IPS-NIHi7 (cell line): ENCODE measurements around the gene ARL4A.

Experiments used
- DNase-seq: peaks from one replicate; pipeline ENCODE4 v3.0.0; 2012; ENCODE audit warnings: mixed read lengths; ENCODE audit errors: extremely low spot score

ARL4A gene

GRCh38 chr7:12725575-12726316, 38.3 kb downstream of the ARL4A start:
- no peak for DNase-seq

- no peak for DNase-seq
Observed at GRCh38 chr7:12726908-12727307, 39.5 kb downstream of the ARL4A start.

- DNase-seq, result no peak
Observed at GRCh38 chr7:12727455-12728191, 40.2 kb downstream of the ARL4A start.

GRCh38 chr7:12728192-12728538, 40.7 kb downstream of the ARL4A start:
- DNase-seq, result no peak

GRCh38 chr7:12729112-12729511, 41.7 kb downstream of the ARL4A start:
- DNase-seq, result peak; percentile 73

- DNase-seq, result no peak
Observed at GRCh38 chr7:12730523-12730922, 43.1 kb downstream of the ARL4A start.

- DNase-seq, result peak; percentile 40
Observed at GRCh38 chr7:12731214-12731656, 43.8 kb downstream of the ARL4A start.

GRCh38 chr7:12731775-12732174, 44.3 kb downstream of the ARL4A start:
- no peak for DNase-seq

GRCh38 chr7:12732428-12732827, 45.0 kb downstream of the ARL4A start:
- no peak for DNase-seq

- DNase-seq, result no peak
Observed at GRCh38 chr7:12735923-12736322, 48.5 kb downstream of the ARL4A start.

- no peak for DNase-seq
Observed at GRCh38 chr7:12737373-12737772, 49.9 kb downstream of the ARL4A start.

GRCh38 chr7:12737836-12738235, 50.4 kb downstream of the ARL4A start:
- no peak for DNase-seq

GRCh38 chr7:12738665-12739064, 51.2 kb downstream of the ARL4A start:
- no peak for DNase-seq
